ENCODE results near the gene SLC37A4.
A peak's percentile ranks its signal among the peaks of the same experiment; 100 is the strongest.
"Not testable (repeated sequence)": the region's sequence is repeated elsewhere in the genome, so short reads cannot be mapped to it uniquely, and the experiment has no call there.

Gene SLC37A4

DNA sequence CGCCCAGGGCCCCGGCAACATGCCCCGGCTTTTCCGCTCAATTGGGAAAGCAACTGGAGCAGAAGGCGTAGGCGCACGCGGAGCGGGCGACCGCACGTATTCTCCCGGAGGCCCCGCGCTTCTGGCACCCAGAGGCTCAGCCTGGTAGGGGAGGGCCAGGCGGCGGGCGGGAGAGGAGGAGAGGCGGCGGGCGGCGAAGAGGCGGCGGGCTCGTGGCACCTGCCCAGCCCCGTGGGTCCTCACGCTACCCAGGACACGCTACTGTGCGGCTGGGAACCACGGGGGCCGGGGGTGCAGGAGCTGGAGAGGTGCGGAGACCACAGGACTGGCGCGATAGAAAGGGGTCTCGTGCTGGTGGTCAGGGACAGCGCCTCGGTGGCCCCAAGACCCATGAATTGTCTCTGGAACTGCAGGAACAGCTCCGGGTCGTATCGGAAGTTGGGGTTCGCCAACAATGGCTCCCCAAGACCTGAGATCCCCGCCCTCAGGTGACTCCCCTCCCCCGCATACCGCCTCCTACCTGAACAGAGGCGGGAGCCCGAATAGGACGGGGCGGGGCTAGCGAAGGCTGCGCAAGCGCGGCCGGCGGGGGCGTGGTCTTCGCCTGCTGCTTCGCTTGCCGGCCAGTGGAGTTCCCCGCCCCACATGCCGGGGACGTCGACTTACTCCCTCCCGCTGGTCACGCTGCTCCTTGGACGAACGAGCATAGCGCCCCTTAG, at the start of gene SLC37A4:
Gene SLC37A4 (minus strand): TSS at position 549 of the 719 bp plus-strand sequence.
- DNase-seq, result peak; percentile 99

DNA sequence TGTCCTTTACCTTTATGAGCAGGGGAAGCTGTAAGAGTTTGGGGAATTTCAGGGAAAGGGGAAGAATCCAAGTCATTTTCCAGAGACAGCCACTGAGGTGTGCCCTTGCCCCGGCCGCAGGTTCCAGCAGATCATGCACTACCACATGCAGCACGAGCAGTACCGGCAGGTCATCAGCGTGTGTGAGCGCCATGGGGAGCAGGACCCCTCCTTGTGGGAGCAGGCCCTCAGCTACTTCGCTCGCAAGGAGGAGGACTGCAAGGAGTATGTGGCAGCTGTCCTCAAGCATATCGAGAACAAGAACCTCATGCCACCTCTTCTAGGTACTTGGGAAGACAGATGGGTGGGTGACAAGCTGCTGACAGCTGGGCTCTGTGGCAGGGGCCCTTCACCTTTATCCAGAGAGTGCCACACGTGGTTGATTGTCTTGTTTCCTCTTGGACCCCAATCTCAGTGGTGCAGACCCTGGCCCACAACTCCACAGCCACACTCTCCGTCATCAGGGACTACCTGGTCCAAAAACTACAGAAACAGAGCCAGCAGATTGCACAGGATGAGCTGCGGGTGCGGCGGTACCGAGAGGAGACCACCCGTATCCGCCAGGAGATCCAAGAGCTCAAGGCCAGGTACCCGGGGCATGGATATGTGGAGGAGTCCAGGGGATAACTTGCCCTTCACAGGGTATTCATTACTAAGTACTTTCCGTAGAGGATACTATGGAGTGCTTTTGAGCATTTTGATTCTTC, 48.2 kb upstream of the SLC37A4 start:
- DNase-seq, result no peak

DNA sequence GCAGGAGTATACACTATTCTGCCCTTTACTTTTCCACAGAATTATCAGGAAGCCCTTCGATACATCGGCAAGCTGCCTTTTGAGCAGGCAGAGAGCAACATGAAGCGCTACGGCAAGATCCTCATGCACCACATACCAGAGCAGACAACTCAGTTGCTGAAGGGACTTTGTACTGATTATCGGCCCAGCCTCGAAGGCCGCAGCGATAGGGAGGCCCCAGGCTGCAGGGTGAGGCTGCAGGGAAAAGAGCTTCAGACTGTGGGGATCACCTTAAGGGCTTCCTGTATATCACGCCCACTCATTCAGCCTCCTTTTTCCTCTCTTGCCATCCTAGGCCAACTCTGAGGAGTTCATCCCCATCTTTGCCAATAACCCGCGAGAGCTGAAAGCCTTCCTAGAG, 47.2 kb upstream of the SLC37A4 start:
- no peak for DNase-seq

DNA sequence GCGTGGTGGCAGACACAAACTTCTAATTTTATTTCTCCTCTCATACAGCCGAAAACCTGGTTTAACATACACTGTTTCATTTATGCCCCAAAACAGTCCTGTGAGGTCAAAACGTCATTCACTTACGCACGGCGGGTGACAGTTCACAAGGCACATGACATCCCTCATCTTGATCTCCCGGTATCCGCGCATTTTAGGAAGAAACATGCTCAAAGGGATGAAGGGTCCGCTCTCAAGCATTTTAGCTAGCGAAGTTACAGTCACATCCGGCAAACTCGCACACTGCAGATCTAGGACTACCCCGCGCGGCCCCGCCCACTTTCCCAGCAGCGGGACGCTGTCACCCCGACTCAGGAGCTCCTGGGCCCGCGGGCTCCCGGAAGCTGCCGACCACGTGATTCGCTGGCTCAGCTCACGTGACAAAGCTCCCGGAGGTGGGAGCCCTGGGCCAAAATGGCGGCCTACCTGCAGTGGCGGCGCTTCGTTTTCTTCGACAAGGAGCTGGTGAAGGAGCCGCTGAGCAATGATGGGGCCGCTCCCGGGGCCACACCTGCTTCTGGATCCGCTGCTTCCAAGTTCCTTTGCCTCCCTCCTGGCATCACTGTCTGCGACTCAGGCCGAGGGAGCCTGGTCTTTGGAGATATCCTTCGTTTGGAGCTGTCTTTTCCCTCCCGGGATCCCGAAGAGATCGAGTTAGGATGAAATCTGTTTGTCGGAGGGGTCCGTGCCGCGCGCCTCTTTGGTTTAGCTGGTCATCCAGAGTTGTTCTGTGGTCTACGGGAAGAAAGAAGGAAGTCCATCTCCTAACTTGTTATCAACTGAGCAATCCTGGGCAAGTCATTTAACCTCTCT, 36.9 kb upstream of the SLC37A4 start, which contains the start of gene VPS11:
Gene VPS11 (plus strand): TSS at position 448 of the 852 bp plus-strand sequence. CDS start 6 bp downstream, at position 454.
- DNase-seq, result peak; percentile 99

DNA sequence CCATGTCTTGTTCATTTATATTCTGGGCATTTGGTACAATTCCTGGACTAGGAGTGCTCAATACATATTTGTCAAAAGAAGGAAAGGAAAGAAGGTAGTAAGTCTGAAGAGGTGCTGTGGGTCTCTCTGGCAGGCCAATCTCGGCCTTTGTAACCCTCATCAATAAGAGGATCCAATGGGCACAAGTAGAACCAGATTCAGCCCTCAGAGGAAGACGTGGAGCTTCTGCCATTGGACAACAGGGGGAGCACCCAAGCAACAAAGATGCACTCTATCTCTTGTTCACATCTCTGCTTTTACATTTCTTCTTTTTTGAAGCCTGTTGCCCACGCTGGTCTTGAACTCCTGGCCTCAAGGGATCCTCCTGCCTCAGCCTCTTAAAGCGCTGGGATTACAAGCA, 34.7 kb upstream of the SLC37A4 start:
- DNase-seq, result peak; percentile 61

DNA sequence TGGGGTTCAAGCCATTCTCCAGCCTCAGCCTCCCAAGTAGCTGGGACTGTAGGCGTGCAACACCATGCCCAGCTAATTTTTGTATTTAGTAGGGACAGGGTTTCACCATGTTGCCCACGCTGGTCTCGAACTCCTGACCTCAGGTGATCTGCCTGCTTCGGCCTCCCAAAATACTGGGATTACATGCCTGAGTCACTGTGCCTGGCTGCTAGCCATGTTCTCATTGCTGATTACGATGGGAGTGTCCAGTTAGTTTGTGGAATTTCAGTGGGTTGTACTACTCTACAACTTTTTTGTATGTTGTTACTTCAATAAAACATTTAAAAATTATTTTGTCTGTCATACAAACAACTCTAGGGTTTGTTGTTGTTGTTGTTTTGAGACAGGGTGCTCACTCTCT, 32.1 kb upstream of the SLC37A4 start:
- no peak for DNase-seq

DNA sequence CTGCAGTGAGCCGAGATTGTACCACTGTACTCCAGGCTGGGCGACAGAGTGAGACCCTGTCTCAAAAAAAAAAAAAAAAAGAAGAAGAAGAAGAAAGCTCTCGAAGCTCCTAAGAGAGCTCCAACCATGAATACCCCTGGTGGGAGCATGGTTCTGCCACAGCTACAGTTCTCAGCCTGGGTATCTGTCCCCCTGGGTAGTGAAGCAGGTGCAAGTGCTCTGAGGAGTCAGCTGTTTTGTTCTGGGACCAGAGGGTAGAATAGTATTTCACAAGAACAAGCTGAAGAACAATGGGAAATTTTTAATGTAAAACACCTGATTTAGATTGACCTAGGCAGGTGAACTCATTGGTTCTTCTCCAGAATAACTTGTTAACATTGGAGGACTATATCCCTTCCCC, 30.6 kb upstream of the SLC37A4 start:
- DNase-seq, result no peak

DNA sequence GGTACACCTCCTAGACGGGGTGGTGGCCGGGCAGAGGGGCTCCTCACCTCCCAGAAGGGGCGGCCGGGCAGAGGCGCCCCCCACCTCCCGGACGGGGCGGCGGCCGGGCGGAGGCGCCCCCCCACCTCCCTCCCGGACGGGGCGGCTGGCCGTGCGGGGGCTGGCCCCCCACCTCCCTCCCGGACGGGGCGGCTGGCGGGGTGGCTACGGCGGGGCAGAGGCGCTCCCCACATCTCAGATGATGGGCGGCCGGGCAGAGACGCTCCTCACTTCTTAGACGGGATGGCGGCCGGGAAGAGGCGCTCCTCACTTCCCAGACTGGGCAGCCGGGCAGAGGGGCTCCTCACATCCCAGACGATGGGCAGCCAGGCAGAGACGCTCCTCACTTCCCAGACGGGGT, 28.5 kb upstream of the SLC37A4 start:
- DNase-seq, result not testable (repeated sequence)

DNA sequence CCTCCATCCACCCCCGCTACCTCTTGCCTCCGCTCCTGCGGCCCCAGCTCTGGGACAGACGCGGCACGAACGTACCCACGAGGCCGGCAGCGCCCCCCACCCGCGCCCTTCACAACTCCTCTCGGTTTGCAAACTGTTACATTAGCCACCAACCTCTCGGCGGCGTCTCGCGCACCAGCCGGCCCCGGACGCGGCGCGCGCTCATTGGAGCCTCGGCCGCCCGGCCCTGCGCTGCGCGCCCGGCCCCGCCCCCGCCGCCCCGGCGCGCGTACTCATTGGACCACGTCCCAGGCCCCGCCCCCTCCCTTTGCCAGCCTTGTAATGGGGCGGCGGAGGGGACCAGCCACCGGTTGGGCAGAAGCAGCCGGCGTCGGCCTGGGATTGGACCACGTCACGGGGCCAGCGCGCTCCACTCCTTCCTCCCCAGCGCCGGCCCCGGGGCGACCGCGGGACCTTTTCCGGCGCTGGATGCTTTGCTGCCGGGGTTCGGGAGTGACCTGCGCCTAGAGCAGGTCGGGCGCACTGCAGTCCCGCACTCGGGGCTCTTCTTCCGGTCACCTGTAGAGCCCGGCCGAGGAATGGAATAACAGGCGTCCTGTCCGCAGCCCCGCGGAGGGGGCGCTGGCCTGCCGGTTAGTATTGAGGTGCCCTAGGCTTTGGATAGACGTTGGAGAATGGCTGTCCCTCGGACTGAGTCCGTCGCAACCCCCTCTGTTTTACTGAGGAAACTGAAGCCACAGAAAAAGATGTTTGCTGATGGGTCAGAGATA, 26.5 kb upstream of the SLC37A4 start, which contains the start of gene HYOU1:
Gene HYOU1 (minus strand): TSS at position 206 of the 770 bp plus-strand sequence. CDS start 1,045 bp downstream, outside the sequence.
- DNase-seq, result peak; percentile 99

DNA sequence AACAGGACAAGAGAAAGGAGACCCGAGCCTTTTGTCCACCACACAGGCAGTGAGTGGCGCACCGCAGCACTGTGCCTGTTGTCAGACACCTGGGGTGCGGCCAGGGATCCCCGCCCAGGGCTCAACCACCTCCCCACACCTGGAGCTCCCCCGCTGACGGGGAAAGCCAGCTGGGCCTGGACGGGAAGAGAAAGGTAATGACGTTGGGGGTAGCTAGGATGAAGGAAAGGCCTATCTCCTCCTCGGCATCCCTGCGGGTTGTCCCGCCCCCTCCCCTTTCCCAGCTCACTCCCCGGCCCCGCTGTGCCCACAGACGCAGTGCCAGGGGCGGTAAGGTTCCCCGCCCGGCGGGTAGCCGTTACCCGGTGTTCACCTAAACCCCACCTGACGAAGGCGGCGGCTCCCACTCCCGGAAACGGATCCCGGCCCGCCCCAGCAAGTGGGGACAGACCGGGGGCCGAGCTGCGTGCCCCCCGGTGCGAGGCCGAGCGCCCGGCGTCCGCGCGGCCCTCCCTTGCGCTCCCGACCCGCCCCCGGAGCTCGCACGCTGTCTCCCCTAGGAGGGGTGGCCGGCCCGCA, 25.8 kb upstream of the SLC37A4 start:
- peak; percentile 50 for DNase-seq

DNA sequence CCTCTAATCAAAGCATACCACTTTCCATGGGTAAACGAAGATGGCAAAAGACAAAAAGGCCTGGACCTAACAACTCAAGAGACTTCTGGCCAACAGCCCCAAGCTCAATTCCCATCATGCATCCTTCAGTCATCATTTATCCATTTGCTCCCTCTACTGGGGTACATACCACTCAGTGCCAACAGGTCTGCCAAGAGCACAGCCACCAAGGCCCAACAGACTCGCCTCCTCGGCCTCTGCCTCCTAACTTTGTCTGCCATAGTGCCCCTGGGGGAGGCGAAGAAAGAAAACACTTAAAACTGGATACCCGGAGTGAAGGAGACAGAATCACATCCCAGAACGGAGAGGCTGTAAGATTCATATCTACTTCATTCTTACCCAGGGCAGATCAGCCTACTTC, 25.2 kb upstream of the SLC37A4 start:
- DNase-seq, result peak; percentile 30

DNA sequence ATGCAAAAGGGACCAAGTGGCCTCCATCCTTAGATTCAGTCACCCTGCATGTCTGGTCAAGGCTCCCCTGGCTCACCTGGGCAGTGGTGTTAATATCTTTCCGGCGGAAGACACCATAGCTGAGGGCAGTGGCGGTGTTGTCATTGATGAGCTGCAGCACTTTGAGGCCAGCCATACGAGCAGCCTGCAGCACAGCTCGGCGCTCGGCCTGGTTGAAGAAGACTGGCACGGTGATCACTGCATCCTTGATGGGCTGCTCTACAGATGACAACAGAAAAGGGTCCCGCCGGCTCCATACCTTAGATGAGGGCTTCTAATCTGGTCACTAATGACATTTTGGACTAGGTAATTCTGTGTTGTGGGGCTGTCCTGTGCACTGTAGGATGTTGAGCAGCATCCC, 23.7 kb upstream of the SLC37A4 start:
- DNase-seq, result no peak

DNA sequence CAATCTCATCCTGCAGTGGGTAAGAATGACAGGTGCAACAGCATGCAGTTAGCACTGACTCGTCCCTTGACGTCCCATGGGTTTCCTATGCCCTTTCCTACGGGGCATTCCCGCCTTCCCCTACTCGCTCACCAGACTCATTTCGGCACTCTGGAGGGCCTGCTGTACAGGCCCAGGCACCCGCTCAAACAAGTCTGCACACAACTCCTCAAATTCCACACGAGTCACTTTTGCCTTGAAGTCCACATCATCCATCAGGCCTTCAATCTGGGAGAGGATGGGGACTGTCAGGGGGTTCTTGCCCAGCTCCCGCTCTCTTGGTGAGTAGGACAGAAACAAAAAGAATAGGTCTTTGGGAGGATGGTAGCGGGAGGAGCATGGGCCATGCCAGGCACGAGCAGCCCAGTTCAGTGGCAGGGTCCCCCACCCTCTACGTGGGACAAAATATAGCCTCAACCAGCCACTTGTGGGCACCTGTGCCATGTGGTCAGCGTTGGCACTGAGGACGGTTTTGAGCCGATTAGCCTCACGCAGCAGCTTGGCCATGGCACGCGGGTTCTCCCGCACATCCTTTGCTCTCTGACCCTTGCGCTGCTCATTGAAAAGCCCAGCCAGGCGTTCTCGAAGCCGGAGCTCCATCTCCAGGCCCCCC, 21.6 kb upstream of the SLC37A4 start:
- no peak for DNase-seq

DNA sequence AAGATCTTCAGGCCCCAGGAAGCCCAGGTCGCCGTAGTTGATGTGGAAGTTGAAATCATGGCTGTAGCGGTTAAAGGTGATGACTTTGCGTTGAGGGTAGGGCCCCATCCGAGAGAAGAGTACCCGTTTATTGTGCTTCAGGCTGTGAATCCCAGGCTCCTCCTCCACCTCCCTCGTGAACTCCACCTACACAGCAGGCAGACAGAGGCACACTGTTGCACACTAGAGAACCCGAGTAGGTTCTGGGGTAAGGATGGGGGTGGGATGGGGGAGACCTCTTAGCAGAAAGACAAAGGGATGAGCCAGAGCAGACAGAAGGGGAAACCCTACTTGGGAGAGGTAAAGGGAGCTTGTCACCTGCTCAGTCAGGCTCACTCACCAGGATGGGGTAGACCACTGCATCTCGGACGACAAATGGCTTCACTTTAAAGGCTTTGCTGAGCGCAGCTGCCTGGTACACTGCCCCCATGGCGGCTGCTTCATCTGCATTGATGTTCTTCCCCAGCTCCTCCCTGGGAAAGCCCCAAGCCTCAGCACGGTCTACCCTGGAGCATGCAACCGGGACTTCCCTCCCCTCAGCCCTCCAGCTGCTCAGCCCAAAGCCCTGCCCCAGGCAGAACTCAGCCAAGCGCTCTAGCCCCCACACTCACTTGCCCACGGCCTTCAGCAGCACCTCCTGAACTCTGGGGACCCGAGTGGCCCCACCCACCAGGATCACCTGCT, 20.9 kb upstream of the SLC37A4 start:
- DNase-seq, result peak; percentile 15

DNA sequence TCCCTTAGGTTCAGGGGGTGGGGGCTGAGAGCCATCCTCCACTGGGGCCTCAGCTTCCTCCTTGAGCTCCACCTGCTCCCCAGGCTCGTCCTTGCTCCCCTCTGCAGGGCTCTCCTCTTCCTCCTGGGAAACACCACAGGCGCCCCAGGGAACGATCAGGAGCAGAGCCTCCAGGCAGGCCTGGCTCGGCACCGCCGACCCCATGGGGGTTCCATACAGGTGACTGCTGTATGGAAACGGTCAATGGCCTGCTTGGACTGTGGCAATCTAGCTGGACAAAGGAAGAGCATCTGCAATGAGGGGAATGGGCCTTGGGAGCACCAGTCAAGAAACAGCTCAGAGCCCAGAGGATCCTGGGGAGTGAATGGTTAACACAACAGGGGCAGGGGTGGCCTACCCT, 18.4 kb upstream of the SLC37A4 start:
- DNase-seq, result no peak

DNA sequence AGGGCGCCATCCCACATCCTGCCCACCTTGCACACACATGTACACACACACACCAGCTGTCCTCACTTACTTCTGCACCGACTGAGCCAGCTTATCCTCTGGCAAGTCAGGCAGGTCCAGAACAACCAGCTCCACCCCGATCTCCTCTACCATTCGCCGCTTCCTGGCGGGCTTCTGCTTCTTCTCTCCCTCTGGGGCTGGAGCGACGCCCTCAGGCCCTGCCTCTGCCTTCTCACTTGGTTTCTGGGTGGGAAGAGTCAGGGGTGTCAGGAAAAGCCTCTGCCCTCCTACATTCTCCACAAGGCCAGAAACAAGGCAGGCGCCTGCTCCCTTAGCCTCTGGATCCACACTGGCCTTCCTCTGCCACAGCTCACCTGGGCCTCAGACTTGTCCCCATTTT, 18.0 kb upstream of the SLC37A4 start:
- DNase-seq, result no peak

DNA sequence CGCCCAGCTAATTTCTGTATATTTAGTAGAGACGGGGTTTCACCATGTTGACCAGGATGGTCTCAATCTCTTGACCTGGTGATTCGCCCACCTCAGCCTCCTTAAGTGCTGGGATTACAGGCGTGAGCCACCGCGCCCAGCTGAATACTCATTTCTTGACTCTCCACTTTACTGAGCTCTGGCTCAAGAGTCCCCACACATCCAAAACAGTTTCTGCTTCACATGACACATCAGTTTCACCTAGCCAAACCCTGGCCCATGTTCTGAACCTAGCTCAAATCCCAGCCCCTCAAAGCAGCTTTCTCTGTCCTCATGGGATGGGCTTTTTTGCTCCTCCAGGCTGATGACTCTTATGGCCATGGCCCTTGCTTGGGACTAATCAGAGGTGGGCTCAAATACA, 16.5 kb upstream of the SLC37A4 start:
- DNase-seq, result peak; percentile 23

DNA sequence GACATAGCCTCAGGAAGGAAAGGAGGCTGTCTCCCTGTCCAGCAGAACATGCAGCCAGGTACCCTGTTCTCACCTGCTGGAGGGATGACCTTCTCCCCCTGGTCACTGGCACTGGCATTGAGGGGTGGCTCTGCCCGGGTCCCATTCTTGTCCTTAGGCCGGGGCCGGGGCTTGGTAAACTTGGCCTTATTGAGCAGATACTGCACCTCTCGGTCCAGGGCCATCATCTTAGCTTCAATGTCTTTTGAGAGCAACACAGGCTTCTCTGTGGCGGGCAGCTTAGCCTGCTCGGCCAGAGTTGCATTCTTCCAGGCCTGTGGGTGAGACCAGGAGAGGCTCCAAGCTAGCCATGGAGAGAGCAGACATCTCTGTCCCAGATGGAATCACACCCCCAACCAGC, 15.8 kb upstream of the SLC37A4 start:
- DNase-seq, result no peak

DNA sequence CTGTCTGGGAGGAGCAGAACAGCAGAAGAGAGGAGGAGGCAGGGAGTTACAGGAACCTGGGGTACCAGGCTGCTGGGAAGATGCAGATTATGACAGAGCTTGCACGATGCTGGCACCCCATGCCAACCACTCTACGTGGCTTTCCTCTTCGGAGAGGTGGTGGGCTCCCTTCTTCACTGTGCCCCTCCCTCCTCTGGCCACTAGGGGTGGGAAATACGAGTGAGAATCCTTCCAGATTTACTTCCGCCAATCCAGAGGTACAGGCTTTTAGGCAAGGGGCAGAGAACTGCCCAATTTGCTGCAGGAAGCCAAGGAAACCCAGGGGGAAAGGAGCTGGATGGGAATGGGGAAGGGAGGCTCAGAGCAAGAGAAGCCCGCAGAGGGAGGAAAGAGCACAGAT, 14.0 kb upstream of the SLC37A4 start:
- DNase-seq, result no peak

DNA sequence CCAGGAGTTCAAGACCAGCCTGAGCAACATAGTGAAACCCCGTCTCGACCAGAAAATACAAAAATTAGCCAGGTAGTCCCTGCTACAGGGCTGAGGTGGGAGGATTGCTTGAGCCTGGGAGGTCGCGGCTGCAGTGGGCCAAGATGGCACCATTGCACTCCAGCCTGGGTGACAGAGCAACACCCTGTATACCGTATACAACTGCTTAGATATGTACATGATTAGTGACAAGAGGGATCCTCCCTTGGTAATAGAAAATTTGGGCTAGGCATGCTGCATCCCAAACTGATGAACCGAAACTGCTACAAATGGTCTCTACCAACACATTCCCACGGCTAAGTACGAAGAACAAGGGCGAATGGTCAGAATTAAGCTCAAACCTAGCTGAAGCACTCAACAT, 12.2 kb upstream of the SLC37A4 start:
- DNase-seq, result no peak

Data from activated CD4-positive, alpha-beta T cell treated with anti-CD3 and anti-CD28 coated beads for 48 hours (primary cell).